ACHN (cell line): ENCODE measurements around the gene GGA2.

Experiments used
- DNase-seq: peaks from one replicate; pipeline ENCODE4 v3.0.0-alpha.2; 2015
- in situ Hi-C: cut with HindIII; loops from 2 replicates; pipeline ENCODE4 v1.10.0; 2017; ENCODE audit warnings: low sequenced_read_pairs, low pct_ligation_motif_present, low pct_unique_long_range_greater_than_20kb

GGA2 gene

GRCh38 chr16:23506606-23506994 is 3.7 kb downstream of the GGA2 start:
- in situ Hi-C loops: no loop called here
- DNase-seq: no peak

- in situ Hi-C loops: no loop called here
- peak; percentile 42 for DNase-seq
Observed at GRCh38 chr16:23505671-23506605, 4.4 kb downstream of the GGA2 start.

- peak; percentile 78 for DNase-seq
Observed at GRCh38 chr16:23505180-23505665, 5.1 kb downstream of the GGA2 start.

GRCh38 chr16:23504453-23505179 is 5.7 kb downstream of the GGA2 start:
- peak; percentile 97 for DNase-seq
- in situ Hi-C loops: no loop called here

More at GRCh38 chr16:23505180-23505665, 5.1 kb downstream of the GGA2 start:
- in situ Hi-C loops: no loop called here

- in situ Hi-C loops: no loop called here
Observed at GRCh38 chr16:23504076-23504452, 6.2 kb downstream of the GGA2 start.

GRCh38 chr16:23502466-23502865 is 7.8 kb downstream of the GGA2 start:
- in situ Hi-C loops: no loop called here
- no peak for DNase-seq

More at GRCh38 chr16:23504076-23504452, 6.2 kb downstream of the GGA2 start:
- DNase-seq: peak; percentile 70

GRCh38 chr16:23501291-23501690 is 9.0 kb downstream of the GGA2 start:
- in situ Hi-C loops: no loop called here
- no peak for DNase-seq

- in situ Hi-C loops: no loop called here
- DNase-seq: no peak
Observed at GRCh38 chr16:23500862-23501225, 9.4 kb downstream of the GGA2 start.

- in situ Hi-C loops: no loop called here
- DNase-seq: no peak
Observed at GRCh38 chr16:23500212-23500861, 10.0 kb downstream of the GGA2 start.

GRCh38 chr16:23499801-23500200 is 10.5 kb downstream of the GGA2 start:
- DNase-seq: no peak
- in situ Hi-C loops: no loop called here

GRCh38 chr16:23498863-23499262 is 11.4 kb downstream of the GGA2 start:
- DNase-seq: no peak
- in situ Hi-C loops: no loop called here

- DNase-seq: no peak
- in situ Hi-C loops: no loop called here
Observed at GRCh38 chr16:23497543-23497868, 12.8 kb downstream of the GGA2 start.

- in situ Hi-C loops: no loop called here
- peak; percentile 79 for DNase-seq
Observed at GRCh38 chr16:23496821-23497542, 13.3 kb downstream of the GGA2 start.

GRCh38 chr16:23495671-23496070 is 14.6 kb downstream of the GGA2 start:
- DNase-seq: no peak
- in situ Hi-C loops: no loop called here

GRCh38 chr16:23494188-23494587 is 16.1 kb downstream of the GGA2 start:
- no peak for DNase-seq
- in situ Hi-C loops: no loop called here

GRCh38 chr16:23491490-23492391 is 18.6 kb downstream of the GGA2 start:
- in situ Hi-C loops: no loop called here
- peak; percentile 81 for DNase-seq

- DNase-seq: no peak
- in situ Hi-C loops: no loop called here
Observed at GRCh38 chr16:23486480-23486879, 23.8 kb downstream of the GGA2 start.

- DNase-seq: no peak
- in situ Hi-C loops: no loop called here
Observed at GRCh38 chr16:23485841-23486240, 24.5 kb downstream of the GGA2 start.
